Muscle of back (tissue), 11 donors: Measurements from ENCODE around the gene VPS52. TPM values are rescaled to one million over a fixed set of nuclear protein-coding genes. Genes with fewer than 3 reads are reported as not detected.

Source experiments
- DNase-seq, 3 donors: peaks; one replicate each; pipeline versions ENCODE4 v3.0.0 to v3.0.0-alpha.2; 2013
- polyA plus RNA-seq, 10 donors: library from polyadenylated mRNA; unstranded; fragments of 120-200 nt; gene quantifications; one replicate each; pipeline ENCODE4 v1.2.1, GENCODE V29; 2013; ENCODE audit not compliant: insufficient read length in 10 of 10

Gene VPS52
- polyA plus RNA-seq, 10 donors, result 27.6 to 54.6 (median 37.1) TPM

DNA sequence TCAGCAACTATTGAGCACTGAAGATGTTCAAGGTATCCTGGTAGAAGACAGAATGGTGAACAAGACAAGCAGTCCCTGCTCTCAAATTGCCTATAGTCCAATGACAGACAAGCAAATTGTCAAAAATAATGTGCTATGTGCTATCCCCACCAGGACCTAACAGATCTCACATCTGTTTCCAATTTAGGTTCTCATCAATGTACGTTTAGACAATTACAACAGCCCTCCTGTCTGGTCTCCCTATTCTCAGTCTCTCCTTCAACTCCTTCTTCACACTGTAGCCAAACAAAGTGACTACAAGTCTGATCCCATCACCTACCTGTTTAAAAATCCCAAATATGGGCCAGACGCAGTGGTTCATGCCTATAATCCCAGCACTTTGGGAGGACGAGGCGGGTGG lies 34.7 kb upstream of the VPS52 start:
- DNase-seq, result no peak

DNA sequence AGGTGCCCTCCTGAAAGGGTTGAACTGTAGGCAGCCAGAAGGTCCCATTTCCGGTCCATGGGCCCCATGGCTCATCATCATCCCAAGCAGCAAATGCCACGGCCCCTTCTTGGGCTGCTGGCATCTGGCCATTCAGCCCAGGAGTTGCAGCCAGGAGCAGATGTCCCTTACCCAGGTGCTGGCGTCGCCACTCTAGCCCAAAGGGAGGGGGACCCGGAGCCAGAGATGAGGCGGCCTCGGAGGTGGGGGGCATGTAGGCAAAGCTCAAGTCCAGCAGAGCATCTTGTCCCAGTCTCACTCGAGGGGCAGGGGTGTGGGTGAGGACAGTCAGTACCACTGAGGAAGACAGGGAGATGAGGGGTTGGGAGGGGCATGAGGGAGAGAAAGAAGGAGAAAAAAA lies 33.4 kb upstream of the VPS52 start:
- no peak for DNase-seq

DNA sequence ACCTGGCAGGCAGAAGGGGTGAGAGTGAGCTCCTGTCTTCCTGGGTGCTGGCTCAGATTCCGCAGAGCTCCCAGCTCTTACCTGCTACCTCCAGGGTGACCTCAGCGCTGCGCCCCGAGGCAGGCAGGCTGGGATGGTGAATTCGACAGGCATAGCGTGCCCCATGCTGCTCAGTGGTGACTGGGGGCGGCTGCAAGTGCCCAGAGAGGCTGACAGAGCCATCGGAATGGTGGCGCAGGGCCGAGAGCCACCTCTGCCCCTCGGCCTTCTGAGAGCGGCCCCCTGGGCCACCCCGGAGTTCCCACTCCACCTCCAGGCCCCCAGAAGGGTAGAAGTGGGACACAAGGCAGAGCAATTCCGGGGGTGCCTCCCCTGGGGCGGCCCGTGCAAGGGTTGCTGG lies 32.5 kb upstream of the VPS52 start:
- no peak for DNase-seq

GRCh38 chr6:33301877-33302276 lies 30.2 kb upstream of the VPS52 start:
- no peak for DNase-seq

GRCh38 chr6:33299237-33299944 lies 27.7 kb upstream of the VPS52 start:
- DNase-seq, result peak; percentile 94 to 97 (median 95)

- peak; percentile 69 to 91 (median 85) for DNase-seq
Observed at GRCh38 chr6:33298773-33299236, 27.1 kb upstream of the VPS52 start, which contains the start of gene RGL2. Gene RGL2 (minus strand): TSS chr6:33298942. CDS start chr6:33298610, 332 bp downstream.

- DNase-seq, result peak; percentile 79 to 94 (median 87)
Observed at GRCh38 chr6:33297956-33298772, 26.5 kb upstream of the VPS52 start.

GRCh38 chr6:33297406-33297955 lies 25.8 kb upstream of the VPS52 start:
- DNase-seq, result no peak

DNA sequence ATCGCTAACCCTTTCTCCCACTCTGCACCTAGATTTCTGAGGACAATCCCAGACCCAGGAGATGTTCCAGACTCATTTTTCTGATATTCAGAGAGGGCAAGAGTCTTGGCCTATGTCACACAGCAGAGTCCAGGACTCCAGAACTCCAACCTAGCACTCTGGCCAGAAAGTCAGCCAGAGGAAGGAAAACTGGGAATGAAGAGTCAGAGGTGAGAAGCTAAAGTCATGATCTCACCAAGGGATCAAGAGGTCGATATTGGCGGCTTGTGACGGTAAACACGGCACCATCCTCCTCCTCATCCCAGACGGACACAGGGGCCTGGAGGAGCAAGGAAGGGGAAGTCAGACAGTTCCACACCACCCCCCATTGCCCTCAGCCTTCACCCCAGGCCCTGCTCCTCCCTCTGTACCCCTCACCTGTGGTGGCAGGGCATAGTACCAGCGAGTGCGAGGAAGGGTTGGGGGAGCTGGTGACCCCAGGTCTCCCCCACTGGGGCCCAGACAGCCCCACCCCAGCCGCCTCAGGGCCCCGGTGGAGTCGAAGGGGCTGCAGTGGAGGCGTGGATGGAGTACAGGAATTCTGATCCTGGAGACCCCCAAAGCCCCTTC lies 25.2 kb upstream of the VPS52 start:
- no peak for DNase-seq

DNA sequence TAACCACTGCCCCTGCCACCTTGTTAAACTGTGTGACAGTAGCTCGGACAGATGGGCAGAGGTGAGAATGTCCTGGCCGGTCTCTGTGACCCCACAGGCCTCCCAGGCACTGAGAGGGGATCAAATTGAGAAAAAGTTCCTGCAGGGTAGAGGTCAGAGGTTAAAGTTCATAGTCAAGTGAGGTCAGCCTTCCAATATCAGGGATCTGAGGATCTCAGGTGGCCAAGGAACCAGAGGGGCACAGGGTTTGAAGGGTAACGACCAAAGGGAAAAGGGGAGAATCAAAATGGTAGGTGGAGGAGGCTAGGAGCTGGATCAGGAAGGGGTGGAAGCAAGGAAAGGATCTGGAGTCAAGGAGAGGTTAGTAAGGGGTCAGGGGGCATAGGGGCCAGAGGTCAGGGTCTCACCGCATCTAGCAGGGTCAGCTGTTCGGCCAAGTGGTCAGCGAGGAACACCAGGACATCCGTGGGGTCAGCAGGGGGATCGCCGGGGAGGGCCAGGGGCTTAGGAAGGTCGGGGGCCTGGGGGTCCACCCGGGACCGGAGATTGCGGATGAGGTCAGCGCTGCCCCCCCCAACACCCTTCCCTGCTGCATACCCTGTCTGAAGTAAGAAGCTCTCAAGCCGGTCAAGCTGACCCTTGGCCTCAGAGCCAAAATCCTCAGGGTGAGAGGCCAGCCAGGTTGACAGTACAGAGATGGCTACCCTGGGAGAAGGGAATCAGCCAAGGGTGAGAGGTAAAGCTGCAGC lies 24.1 kb upstream of the VPS52 start:
- DNase-seq, result no peak

DNA sequence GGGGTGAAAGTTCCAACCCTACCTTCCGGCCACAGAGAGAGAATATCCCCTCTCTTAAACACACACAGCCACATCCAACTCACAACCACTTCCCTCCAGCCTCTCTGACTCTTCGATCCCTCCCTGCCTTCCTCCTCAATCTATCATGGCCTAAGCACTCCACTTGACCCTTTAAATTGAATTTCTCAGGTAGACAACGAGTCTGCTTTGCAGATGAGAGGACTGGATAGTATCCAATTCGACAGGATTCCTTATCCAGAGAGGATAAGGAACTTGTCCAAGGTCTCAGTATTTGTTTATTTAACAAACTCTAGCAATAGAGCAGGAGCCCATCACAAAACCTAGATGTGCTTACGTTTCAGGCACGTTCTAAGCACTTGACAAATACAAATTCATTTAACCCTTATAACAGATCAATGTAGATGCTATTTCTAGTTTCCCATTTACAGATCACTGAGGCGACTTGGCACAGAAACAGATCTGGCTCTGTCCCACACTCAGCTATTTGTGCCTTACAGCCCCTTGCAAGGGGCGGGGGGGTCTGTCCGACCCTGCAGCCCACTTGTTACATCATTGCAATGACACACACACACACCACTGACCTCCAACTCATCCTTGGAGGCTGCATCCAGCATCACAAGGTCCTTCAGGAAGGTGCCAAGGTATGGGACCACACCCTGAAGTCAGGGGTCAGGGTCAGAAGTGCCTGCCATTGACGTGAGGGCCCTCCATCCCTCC lies 22.6 kb upstream of the VPS52 start:
- DNase-seq, result no peak

- no peak for DNase-seq
Observed at GRCh38 chr6:33292996-33293682, 21.5 kb upstream of the VPS52 start.

DNA sequence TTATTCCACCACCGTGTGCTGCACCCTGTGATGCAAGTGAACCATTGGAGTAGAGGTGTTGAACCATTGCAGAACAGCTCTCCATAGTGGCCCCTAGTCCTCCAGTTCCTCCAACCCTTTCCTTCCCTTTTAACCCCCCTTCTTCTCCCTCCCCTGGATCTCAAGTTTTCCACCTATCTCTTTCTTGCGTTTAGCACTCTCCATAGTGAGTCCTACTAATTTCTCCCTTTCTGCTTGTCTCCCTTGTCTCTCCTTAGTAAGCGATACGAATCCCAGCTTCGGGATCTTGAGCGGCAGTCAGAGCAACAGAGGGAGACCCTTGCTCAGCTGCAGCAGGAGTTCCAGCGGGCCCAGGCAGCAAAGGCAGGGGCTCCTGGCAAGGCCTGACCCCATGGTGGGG lies 18.8 kb upstream of the VPS52 start:
- no peak for DNase-seq

GRCh38 chr6:33289784-33290315 lies 18.2 kb upstream of the VPS52 start:
- no peak for DNase-seq

GRCh38 chr6:33288921-33289783 lies 17.5 kb upstream of the VPS52 start, which contains the start of the genes PFDN6 and WDR46:
Gene PFDN6 (plus strand): TSS chr6:33289601. CDS start chr6:33289857, 256 bp downstream.
Gene WDR46 (minus strand): TSS chr6:33289239. CDS start chr6:33289170, 69 bp downstream.
- DNase-seq, result peak; percentile 93 to 98 (median 93)

- no peak for DNase-seq
Observed at GRCh38 chr6:33288141-33288920, 16.7 kb upstream of the VPS52 start.
